ENCODE data around the gene PLXNA4.

- TF ChIP-seq CTCF (IDR thresholded peaks at IDR 0.05; ENCODE audit: low read depth, low read length) (no peak), EZH2phosphoT487 (IDR thresholded peaks at IDR 0.05; ENCODE audit: low read depth) (no peak)
These were observed 303.4 kb downstream of the PLXNA4 start for GRCh38 chr7:132272763-132273371.
